BE2C (cell line): ENCODE results near the gene RANBP17.
"Not testable (repeated sequence)": the region's sequence is repeated elsewhere in the genome, so short reads cannot be mapped to it uniquely, and the experiment has no call there.

ENCODE experiments used
- DNase-seq: peaks from one replicate; pipeline ENCODE4 v3.0.0-alpha.2; 2020
- H3K27me3 ChIP-seq: fragments of 250-450 bp; sonication (Bioruptor Pico); 2 replicates; pipeline ENCODE4 v1.5.1; 2020; ENCODE audit warnings: mild to moderate bottlenecking
- H3K36me3 ChIP-seq: fragments of 250-450 bp; sonication (Bioruptor Pico); 2 replicates; pipeline ENCODE4 v1.5.1; 2020; ENCODE audit warnings: mild to moderate bottlenecking
- H3K4me1 ChIP-seq: fragments of 250-450 bp; sonication (Bioruptor Pico); 2 replicates; pipeline ENCODE4 v1.5.1; 2020
- H3K4me3 ChIP-seq: 2 replicates; pipeline ENCODE4 v1.5.1; 2011; ENCODE audit warnings: low read depth, low read length
- H3K9me3 ChIP-seq: fragments of 250-450 bp; sonication (Bioruptor Pico); 2 replicates; pipeline ENCODE4 v1.5.1; 2020
- CTCF ChIP-seq: IDR thresholded peaks from 2 replicates; pipeline ENCODE4 v1.5.1; 2012; ENCODE audit warnings: mild to moderate bottlenecking, low read depth, low read length

Gene RANBP17

GRCh38 chr5:171291371-171291770 lies 429.6 kb downstream of the RANBP17 start:
- Histone ChIP-seq H3K9me3 (no peaks in the 10 kb centered on the region), H3K4me1 (peaks cover 5% of the 10 kb centered on the region; the same call in 1 of the 2 replicates), H3K36me3 (peaks cover 7% of the 10 kb centered on the region), H3K4me3 (no peak overlapping the region), H3K27me3 (no peaks in the 10 kb centered on the region)
- DNase-seq, result no peak
- TF ChIP-seq CTCF, result no peak

GRCh38 chr5:171295299-171295698 lies 433.5 kb downstream of the RANBP17 start:
- no peaks in the 10 kb centered on the region for H3K27me3 ChIP-seq
- H3K4me3 ChIP-seq, result no peak overlapping the region
- H3K4me1 ChIP-seq, result peaks cover 14% of the 10 kb centered on the region
- H3K36me3 ChIP-seq, result peaks cover 7% of the 10 kb centered on the region
- TF ChIP-seq CTCF, result no peak
- DNase-seq, result no peak
- H3K9me3 ChIP-seq, result no peaks in the 10 kb centered on the region

GRCh38 chr5:171295801-171296200 lies 434.0 kb downstream of the RANBP17 start:
- Histone ChIP-seq H3K4me3 (no peak overlapping the region), H3K9me3 (no peaks in the 10 kb centered on the region), H3K4me1 (peaks cover 14% of the 10 kb centered on the region), H3K27me3 (no peaks in the 10 kb centered on the region), H3K36me3 (peaks cover 7% of the 10 kb centered on the region)
- TF ChIP-seq CTCF, result no peak
- DNase-seq, result no peak

- DNase-seq, H3K9me3 ChIP-seq, H3K27me3 ChIP-seq, H3K4me3 ChIP-seq, H3K36me3 ChIP-seq: not testable (repeated sequence)
- H3K4me1 ChIP-seq, result peaks cover 14% of the 10 kb centered on the region
Measured at GRCh38 chr5:171297941-171298340, 436.1 kb downstream of the RANBP17 start.

GRCh38 chr5:171299228-171299627 lies 437.4 kb downstream of the RANBP17 start:
- DNase-seq, result peak; percentile 61
- peaks cover 14% of the 10 kb centered on the region for H3K4me1 ChIP-seq
- no peak overlapping the region for H3K4me3 ChIP-seq
- no peaks in the 10 kb centered on the region for H3K27me3 ChIP-seq
- no peaks in the 10 kb centered on the region for H3K9me3 ChIP-seq
- TF ChIP-seq CTCF, result no peak
- H3K36me3 ChIP-seq, result peaks cover 1% of the 10 kb centered on the region

- DNase-seq, result no peak
- Histone ChIP-seq H3K27me3 (no peaks in the 10 kb centered on the region), H3K9me3 (no peaks in the 10 kb centered on the region), H3K36me3 (no peaks in the 10 kb centered on the region; the same call in 1 of the 2 replicates), H3K4me3 (no peak overlapping the region), H3K4me1 (peaks cover 14% of the 10 kb centered on the region)
- TF ChIP-seq CTCF, result no peak
Measured at GRCh38 chr5:171299851-171300250, 438.0 kb downstream of the RANBP17 start.

- TF ChIP-seq CTCF, result no peak
- no peak for DNase-seq
- no peaks in the 10 kb centered on the region for H3K27me3 ChIP-seq
- H3K36me3 ChIP-seq, result no peaks in the 10 kb centered on the region; the same call in 1 of the 2 replicates
- peaks cover 14% of the 10 kb centered on the region for H3K4me1 ChIP-seq
- no peaks in the 10 kb centered on the region for H3K9me3 ChIP-seq
- H3K4me3 ChIP-seq, result no peak overlapping the region
Measured at GRCh38 chr5:171300358-171300757, 438.5 kb downstream of the RANBP17 start.
